HepG2 (cell line): ENCODE results near the gene ASAP2. TPM values are rescaled to one million over a fixed set of nuclear protein-coding genes. Genes with fewer than 3 reads are reported as not detected.

Source experiments
- ATAC-seq: fragments of 200-7000 bp; cut with Tn5 transposase; 3 replicates; pipeline ENCODE4 v1.9.1; 2020; ENCODE audit warnings: mild to moderate bottlenecking, moderate library complexity
- BruUV-seq: library from RNA; stranded (reverse); fragments of 400-500 nt; replicated peaks from 2 replicates; lab custom pipeline; 2021; lab: Mats Ljungman, UMichigan
- CTCF ChIA-PET: fragments of 300-600 bp; formaldehyde crosslinking; extraction: SDS; loops from one replicate; lab custom pipeline; 2021; ENCODE audit warnings: low total read pairs, inconsistent platforms, low intra/inter-chr PET ratio; lab: Yijun Ruan, JAX
- POLR2A ChIA-PET: fragments of 350-600 bp; sonication (Branson Sonifier 250); formaldehyde crosslinking; loops from one replicate; lab custom pipeline; 2020; ENCODE audit warnings: antibody characterized with exemption, inconsistent platforms; lab: Yijun Ruan, JAX
- DNase-seq: peaks from one replicate; pipeline ENCODE4 v3.0.0-alpha.2; 2015; ENCODE audit warnings: low spot score
- FAIRE-seq: peaks from 3 replicates; lab custom pipeline; 2011; peaks lifted over from hg19 to GRCh38; lab: Jason Lieb, UNC
- H2AFZ ChIP-seq: one replicate; pipeline ENCODE4 v1.6.1; 2011; ENCODE audit warnings: low read length, inconsistent platforms
- H3K27ac ChIP-seq: fragments of 300-600 bp; 3 replicates; pipeline ENCODE4 v1.8.0; 2011; ENCODE audit warnings: mixed run types, mild to moderate bottlenecking, mixed read lengths, low read length, inconsistent platforms; ENCODE audit not compliant: insufficient read depth; ENCODE audit errors: extremely low read length
- H3K27me3 ChIP-seq, 2 experiments: fragments of 200-600 bp in 1 of 2; 2 replicates in 1 of 2; 3 replicates in 1 of 2; pipeline versions ENCODE4 v1.6.0 to v1.8.0; 2011; ENCODE audit warnings: low read length in 2 of 2, mild to moderate bottlenecking in 2 of 2, moderate library complexity in 2 of 2, inconsistent platforms in 1 of 2; ENCODE audit not compliant: insufficient read depth in 2 of 2, control insufficient read depth in 1 of 2
- H3K36me3 ChIP-seq, 2 experiments: fragments of 200-600 bp in 1 of 2; replicated peaks in 1 of 2; 2 replicates in 1 of 2; 3 replicates in 1 of 2; pipeline versions ENCODE4 v1.5.1 to v1.8.0; 2011; ENCODE audit warnings: low read length in 2 of 2, inconsistent platforms in 1 of 2; ENCODE audit not compliant: insufficient read depth in 2 of 2, control insufficient read depth in 1 of 2
- H3K4me1 ChIP-seq: 2 replicates; pipeline ENCODE4 v1.5.1; 2012; ENCODE audit warnings: low read length, inconsistent platforms; ENCODE audit not compliant: insufficient read depth
- H3K4me2 ChIP-seq: 2 replicates; pipeline ENCODE4 v1.6.0; 2011; ENCODE audit warnings: low read depth, low read length, inconsistent platforms
- H3K4me3 ChIP-seq, 3 experiments: fragments of 200-600 bp in 1 of 3; sonication (generic), shearing (Covaris generic) in 1 of 3; replicated peaks in 1 of 3; 2 replicates each; pipeline ENCODE4 v1.5.1; 2011 to 2016; ENCODE audit warnings: low read length in 3 of 3, inconsistent platforms in 2 of 3, low read depth in 2 of 3, mild to moderate bottlenecking in 2 of 3, control low read depth in 1 of 3, mixed read lengths in 1 of 3; ENCODE audit not compliant: insufficient read depth in 1 of 3
- H3K79me2 ChIP-seq: one replicate; pipeline ENCODE4 v1.6.1; 2011; ENCODE audit warnings: low read length, inconsistent platforms; ENCODE audit not compliant: insufficient read depth
- H3K9ac ChIP-seq: 2 replicates; pipeline ENCODE4 v1.6.0; 2011; ENCODE audit warnings: mild to moderate bottlenecking, low read depth, low read length, inconsistent platforms; ENCODE audit not compliant: insufficient read depth
- H3K9me3 ChIP-seq: 2 replicates; pipeline ENCODE4 v1.5.1; 2012; ENCODE audit warnings: mild to moderate bottlenecking, low read length
- H4K20me1 ChIP-seq: 2 replicates; pipeline ENCODE4 v1.6.0; 2011; ENCODE audit warnings: inconsistent platforms, mild to moderate bottlenecking, low read length, moderate library complexity; ENCODE audit not compliant: insufficient read depth
- AKNA ChIP-seq: sonication (generic); formaldehyde crosslinking; IDR thresholded peaks from 2 replicates; pipeline ENCODE4 v1.4.0; 2020; ENCODE audit warnings: missing genetic modification reagents, borderline replicate concordance
- ARID5B ChIP-seq: IDR thresholded peaks from 2 replicates; pipeline ENCODE4 v1.4.0; 2020; ENCODE audit warnings: mild to moderate bottlenecking, missing genetic modification reagents
- ELK4 ChIP-seq: sonication (generic); formaldehyde crosslinking; IDR thresholded peaks from 2 replicates; pipeline ENCODE4 v1.9.0; 2021; ENCODE audit warnings: missing genetic modification reagents, borderline replicate concordance
- FIP1L1 ChIP-seq: fragments of 200-400 bp; formaldehyde crosslinking; IDR thresholded peaks from 2 replicates; pipeline ENCODE4 v1.6.1; 2018; ENCODE audit warnings: low read depth, mild to moderate bottlenecking, low read length, moderate library complexity, borderline replicate concordance; ENCODE audit not compliant: insufficient read depth
- FOXO1 ChIP-seq: sonication (generic); formaldehyde crosslinking; IDR thresholded peaks from 2 replicates; pipeline ENCODE4 v1.4.0; 2020; ENCODE audit warnings: missing genetic modification reagents
- HDAC6 ChIP-seq: fragments of 200-600 bp; sonication (generic); IDR thresholded peaks from 2 replicates; pipeline ENCODE4 v1.7.0; 2017; ENCODE audit warnings: mild to moderate bottlenecking, antibody characterized with exemption, low read length, low read depth
- KLF6 ChIP-seq: IDR thresholded peaks from 2 replicates; pipeline ENCODE4 v1.8.0; 2016; ENCODE audit warnings: missing biosample characterization, missing genetic modification reagents
- MED8 ChIP-seq: sonication (generic); formaldehyde crosslinking; IDR thresholded peaks from 2 replicates; pipeline ENCODE4 v1.8.1; 2023; ENCODE audit warnings: mild to moderate bottlenecking, missing genetic modification reagents; ENCODE audit not compliant: insufficient replicate concordance
- MIER2 ChIP-seq: IDR thresholded peaks from 2 replicates; pipeline ENCODE4 v1.6.1; 2016; ENCODE audit warnings: missing biosample characterization, missing genetic modification reagents
- ZNF263 ChIP-seq: sonication (generic); formaldehyde crosslinking; IDR thresholded peaks from 2 replicates; pipeline ENCODE4 v1.4.0; 2020; ENCODE audit warnings: missing genetic modification reagents
- ZNF354B ChIP-seq: sonication (generic); formaldehyde crosslinking; IDR thresholded peaks from 2 replicates; pipeline ENCODE4 v1.8.0; 2022; ENCODE audit warnings: mild to moderate bottlenecking, missing genetic modification reagents
- ZNF367 ChIP-seq: sonication (generic); formaldehyde crosslinking; IDR thresholded peaks from 2 replicates; pipeline ENCODE4 v1.4.0; 2020; ENCODE audit warnings: missing genetic modification reagents, borderline replicate concordance
- ZNF792 ChIP-seq: IDR thresholded peaks from 2 replicates; pipeline ENCODE4 v1.6.1; 2016
- ZNF839 ChIP-seq: sonication (generic); formaldehyde crosslinking; IDR thresholded peaks from 2 replicates; pipeline ENCODE4 v1.4.0; 2020; ENCODE audit warnings: missing genetic modification reagents, mild to moderate bottlenecking, borderline replicate concordance
- ZSCAN31 ChIP-seq: sonication (generic); formaldehyde crosslinking; IDR thresholded peaks from 2 replicates; pipeline ENCODE4 v1.5.0; 2020; ENCODE audit warnings: low read depth, mild to moderate bottlenecking, missing genetic modification reagents
- WGBS: methylation state at CpG from one replicate; pipeline ENCODE4 v1.1.6; 2017; ENCODE audit warnings: low lambda C conversion rate; 5-methylcytosine and 5-hydroxymethylcytosine counted together
- in situ Hi-C: cut with HindIII; loops from 2 replicates; pipeline ENCODE4 v1.10.0; 2017; ENCODE audit warnings: low pct_unique_long_range_greater_than_20kb; ENCODE audit not compliant: extremely low pct_ligation_motif_present
- intact Hi-C: fragments of 100-400 bp; cut with micrococcal nuclease; formaldehyde crosslinking; loops from one replicate; pipeline ENCODE4 v1.10.0; 2022; ENCODE audit not compliant: unreplicated experiment
- polyA plus RNA-seq, 8 experiments: library from polyadenylated mRNA; depleted of rRNA in 3 of 8; stranded (reverse) in 7 of 8; unstranded in 1 of 8; fragments of >200 nt; fragmentation: Illumina TruSeq in 4 of 8; extraction: Trizol in 4 of 8; gene quantifications; 2 replicates each; pipeline versions ENCODE4 v1.2.1 to v1.2.3, GENCODE V29; 2011 to 2016; ENCODE audit warnings: low read depth in 4 of 8, missing spikeins in 1 of 8, mixed read lengths in 1 of 8; ENCODE audit not compliant: insufficient read depth in 1 of 8
- total RNA-seq, 5 experiments: library from RNA; depleted of rRNA; stranded (reverse); fragments of >200 nt; fragmentation: Illumina TruSeq; extraction: Trizol; gene quantifications; 2 replicates each; pipeline ENCODE4 v1.2.3, GENCODE V29; 2016; ENCODE audit warnings: low read depth in 1 of 5

The ASAP2 gene
- total and polyA plus RNA-seq, 2 of the 13 experiments (the other 11 are each of a cell fraction or from before 2014, with no cell fraction given), result 7.3 to 22.3 TPM

GRCh38 chr2:9382604-9383235, 176.1 kb downstream of the ASAP2 start:
- H3K4me1 ChIP-seq, result peaks cover 65% of the 10 kb centered on the region
- H3K9ac ChIP-seq, result no peak overlapping the region
- 96% methylated on average over 6 of the region's 6 CpGs for WGBS
- H3K9me3 ChIP-seq, result no peaks in the 10 kb centered on the region
- H4K20me1 ChIP-seq, result no peaks in the 10 kb centered on the region
- DNase-seq (no peak), ATAC-seq (no peak), FAIRE-seq (no peak)
- H3K27ac ChIP-seq, result no peak overlapping the region
- CTCF ChIA-PET, result no interaction called here
- BruUV-seq, result no TSS peak
- no peak overlapping the region for H3K4me3 ChIP-seq
- in situ Hi-C loops, result no loop called here
- intact Hi-C loops, result no loop called here
- POLR2A ChIA-PET, result interaction anchor here (0.6 to 3.0 kb wide), 3 partner anchors 11 to 47 kb away, joined by 3 to 18 read pairs (median 16); partner anchors contain the start of genes CPSF3 and ITGB1BP1
- no peak overlapping the region for H2AFZ ChIP-seq
- no peak overlapping the region for H3K4me2 ChIP-seq
- H3K27me3 ChIP-seq, result no peaks in the 10 kb centered on the region
- peaks cover 5 to 12% of the 10 kb centered on the region in 2 experiments; a peak in 4 of 5 replicates for H3K36me3 ChIP-seq
- H3K79me2 ChIP-seq, result no peaks in the 10 kb centered on the region
- TF ChIP-seq KLF6, result no peak
- TF ChIP-seq FOXO1 (CRISPR knock-in tag), result no peak
- no peak for TF ChIP-seq ZNF839
- no peak for TF ChIP-seq ARID5B
- no peak for TF ChIP-seq ZNF792
- no peak for TF ChIP-seq MED8 (CRISPR knock-in tag)
- no peak for TF ChIP-seq FIP1L1
- TF ChIP-seq ZNF263 (CRISPR knock-in tag), result no peak
- TF ChIP-seq ZNF354B (CRISPR knock-in tag), result no peak
- no peak for TF ChIP-seq HDAC6
- no peak for TF ChIP-seq MIER2 (CRISPR knock-in tag)
- TF ChIP-seq ZNF367 (CRISPR knock-in tag), result no peak
- TF ChIP-seq AKNA (CRISPR knock-in tag), result no peak
- TF ChIP-seq ZSCAN31 (CRISPR knock-in tag), result no peak
- TF ChIP-seq ELK4 (CRISPR knock-in tag), result no peak
